ENCODE results near the gene ZCWPW1. TPM values are rescaled to one million over a fixed set of nuclear protein-coding genes. Genes with fewer than 3 reads are reported as not detected.

The ZCWPW1 gene
- total and polyA plus RNA-seq, 2 of the 8 experiments (the other 6 are each of a cell fraction or from before 2014, with no cell fraction given), result 0.51 to 1.4 TPM

DNA sequence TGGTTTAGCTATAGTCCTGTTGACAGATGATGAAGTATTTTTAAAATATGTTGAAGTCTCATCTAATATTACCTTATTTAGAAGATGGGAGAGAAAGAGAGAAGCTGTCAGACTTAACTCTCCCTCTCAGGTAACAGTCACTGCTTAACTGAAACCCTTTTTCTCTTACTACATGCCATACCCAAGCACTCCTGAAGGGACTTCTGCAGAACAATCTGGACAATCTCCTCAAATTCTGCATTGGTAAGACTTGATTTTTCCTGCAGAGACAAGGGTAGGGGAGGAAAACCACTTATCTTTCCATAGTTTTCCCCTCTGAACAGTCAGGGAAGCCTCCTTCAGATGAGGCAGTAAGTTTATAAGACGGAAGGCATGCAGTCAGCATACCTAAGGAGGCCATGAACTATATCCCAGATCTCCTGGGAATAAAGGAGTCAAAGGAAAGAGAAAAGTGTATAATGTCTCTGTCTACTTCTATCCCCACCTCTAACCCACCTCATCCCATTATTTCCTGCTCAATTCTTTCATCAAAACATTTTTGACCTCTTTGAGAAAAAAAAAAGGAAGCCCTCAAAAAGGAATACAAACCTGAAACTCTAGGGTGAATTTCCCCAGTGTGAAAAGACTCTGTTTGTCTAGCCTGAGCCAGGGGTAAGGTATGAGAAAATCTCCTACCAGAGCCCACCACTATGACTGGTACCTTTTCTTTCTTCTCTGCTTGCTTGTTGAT is 9.4 kb downstream of the ZCWPW1 start:
- H2AK5ac ChIP-seq (ENCODE audit: low read depth, low read length), result no peak overlapping the region
- no peaks in the 10 kb centered on the region for H3K79me2 ChIP-seq (ENCODE audit: control insufficient read depth in 1 of 2, insufficient read depth in 2 of 2, low read length in 2 of 2)
- no peak overlapping the region for H2BK5ac ChIP-seq (ENCODE audit: low read depth, low read length)
- H2BK12ac ChIP-seq (ENCODE audit: low read depth, low read length), result no peak overlapping the region
- DNase-seq (ENCODE audit: low read depth in 1 of 2, low spot score in 2 of 2), result no peak
- H4K5ac ChIP-seq (ENCODE audit: insufficient read length, low read depth, low read length), result no peak overlapping the region
- no peak overlapping the region for H2BK20ac ChIP-seq (ENCODE audit: low read length)
- 75% methylated on average over 1 of the region's 1 CpG; no CpG with 5 or more reads in 1 of the 2 experiments for WGBS, 2 experiments (ENCODE audit: extremely low coverage in 1 of 2, insufficient coverage in 1 of 2, insufficient read length in 1 of 2, insufficient replicate concordance in 2 of 2, low coverage in 1 of 2, low lambda C conversion rate in 2 of 2, missing lambda C conversion rate in 1 of 2)
- no peak overlapping the region for H3K18ac ChIP-seq (ENCODE audit: extremely low read depth, low read length)
- no peak overlapping the region for H2BK15ac ChIP-seq (ENCODE audit: low read length)
- no peak overlapping the region for H4K8ac ChIP-seq (ENCODE audit: extremely low read depth, insufficient read depth, low read length)
- no peak overlapping the region for H3K4me2 ChIP-seq (ENCODE audit: insufficient read depth in 1 of 2, low read depth in 2 of 2, low read length in 2 of 2)
- H3K27ac ChIP-seq (ENCODE audit: low read depth, low read length), result no peak overlapping the region
- FAIRE-seq, result no peak
- no peak overlapping the region for H2BK120ac ChIP-seq (replicated peaks; ENCODE audit: low read depth, low read length)
- no peak overlapping the region for H3K4ac ChIP-seq (replicated peaks; ENCODE audit: insufficient read length, low read depth, low read length)
- H4K91ac ChIP-seq (replicated peaks; ENCODE audit: insufficient read length, low read length), result no peak overlapping the region
- no peak overlapping the region for H2AFZ ChIP-seq (ENCODE audit: low read length)
- no peaks in the 10 kb centered on the region for H3K79me1 ChIP-seq (ENCODE audit: low read depth, low read length)
- no peak overlapping the region for H3K56ac ChIP-seq (replicated peaks; ENCODE audit: insufficient read length, low read depth, low read length)
- POLR2A ChIA-PET (ENCODE audit: partially characterized antibody), result interaction anchor here (1.0 to 2.6 kb wide), 2 partner anchors 10 to 38 kb away, joined by 3 to 15 read pairs; partner anchors contain the start of genes MEPCE and ZCWPW1
- H3K14ac ChIP-seq (ENCODE audit: insufficient read length), result no peak overlapping the region
- H3K4me3 ChIP-seq (ENCODE audit: extremely low read depth in 1 of 4, insufficient read depth in 2 of 4, low read depth in 3 of 4, low read length in 4 of 4), result no peak overlapping the region
- CTCF ChIA-PET (ENCODE audit: partially characterized antibody), result interaction anchor here (0.8 to 4.2 kb wide), 3 partner anchors 11 to 32 kb away, joined by 3 to 17 read pairs (median 7); no protein-coding TSS in a partner anchor
- no peak overlapping the region for H3K9ac ChIP-seq (replicated peaks in 1 of 4; ENCODE audit: extremely low read depth in 1 of 4, low read depth in 3 of 4, low read length in 3 of 4)
- no peaks in the 10 kb centered on the region for H3K9me3 ChIP-seq (ENCODE audit: insufficient read depth in 2 of 2, low read depth in 1 of 2, low read length in 1 of 2)
- no peak overlapping the region for H3K23ac ChIP-seq (ENCODE audit: insufficient read length)
- H4K20me1 ChIP-seq (replicated peaks in 1 of 2; ENCODE audit: control insufficient read depth in 1 of 2, insufficient read depth in 2 of 2, low read length in 2 of 2), result no peaks in the 10 kb centered on the region
- H3K27me3 ChIP-seq (replicated peaks in 1 of 4; ENCODE audit: control insufficient read depth in 3 of 4, extremely low read depth in 1 of 4, insufficient read depth in 3 of 4, low read length in 3 of 4), result no peaks in the 10 kb centered on the region
- TF ChIP-seq, protein P1, sequence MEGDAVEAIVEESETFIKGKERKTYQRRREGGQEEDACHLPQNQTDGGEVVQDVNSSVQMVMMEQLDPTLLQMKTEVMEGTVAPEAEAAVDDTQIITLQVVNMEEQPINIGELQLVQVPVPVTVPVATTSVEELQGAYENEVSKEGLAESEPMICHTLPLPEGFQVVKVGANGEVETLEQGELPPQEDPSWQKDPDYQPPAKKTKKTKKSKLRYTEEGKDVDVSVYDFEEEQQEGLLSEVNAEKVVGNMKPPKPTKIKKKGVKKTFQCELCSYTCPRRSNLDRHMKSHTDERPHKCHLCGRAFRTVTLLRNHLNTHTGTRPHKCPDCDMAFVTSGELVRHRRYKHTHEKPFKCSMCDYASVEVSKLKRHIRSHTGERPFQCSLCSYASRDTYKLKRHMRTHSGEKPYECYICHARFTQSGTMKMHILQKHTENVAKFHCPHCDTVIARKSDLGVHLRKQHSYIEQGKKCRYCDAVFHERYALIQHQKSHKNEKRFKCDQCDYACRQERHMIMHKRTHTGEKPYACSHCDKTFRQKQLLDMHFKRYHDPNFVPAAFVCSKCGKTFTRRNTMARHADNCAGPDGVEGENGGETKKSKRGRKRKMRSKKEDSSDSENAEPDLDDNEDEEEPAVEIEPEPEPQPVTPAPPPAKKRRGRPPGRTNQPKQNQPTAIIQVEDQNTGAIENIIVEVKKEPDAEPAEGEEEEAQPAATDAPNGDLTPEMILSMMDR (IDR thresholded peaks at IDR 0.05; ENCODE audit: control extremely low read depth in 1 of 3, insufficient read depth in 1 of 3, low read depth in 1 of 3, low read length in 3 of 3), result no peak
- no peak for TF ChIP-seq SRF (IDR thresholded peaks at IDR 0.05; ENCODE audit: low read depth, low read length)
- no peak for TF ChIP-seq SAP30 (IDR thresholded peaks at IDR 0.05; ENCODE audit: insufficient read depth, insufficient replicate concordance, low read length)
- no peak for TF ChIP-seq ASH2L (IDR thresholded peaks at IDR 0.05; ENCODE audit: low read length)
- no peak for TF ChIP-seq CREB1 (IDR thresholded peaks at IDR 0.05)
- no peak for TF ChIP-seq CEBPB (IDR thresholded peaks at IDR 0.05; ENCODE audit: low read depth, low read length)
- no peak for TF ChIP-seq CBX8 (IDR thresholded peaks at IDR 0.05; ENCODE audit: borderline replicate concordance, low read depth, low read length)
- no peaks in the 10 kb centered on the region for H3K36me3 ChIP-seq (ENCODE audit: control insufficient read depth in 2 of 4, insufficient read depth in 4 of 4, low read length in 3 of 4)
- no peaks in the 10 kb centered on the region for H3K4me1 ChIP-seq (replicated peaks in 1 of 4; ENCODE audit: control insufficient read depth in 3 of 4, insufficient read depth in 4 of 4, low read length in 3 of 4)
- H3K23me2 ChIP-seq (ENCODE audit: low read depth, low read length), result no peaks in the 10 kb centered on the region
